ENCODE data around the gene GPR162.

Gene GPR162

DNA sequence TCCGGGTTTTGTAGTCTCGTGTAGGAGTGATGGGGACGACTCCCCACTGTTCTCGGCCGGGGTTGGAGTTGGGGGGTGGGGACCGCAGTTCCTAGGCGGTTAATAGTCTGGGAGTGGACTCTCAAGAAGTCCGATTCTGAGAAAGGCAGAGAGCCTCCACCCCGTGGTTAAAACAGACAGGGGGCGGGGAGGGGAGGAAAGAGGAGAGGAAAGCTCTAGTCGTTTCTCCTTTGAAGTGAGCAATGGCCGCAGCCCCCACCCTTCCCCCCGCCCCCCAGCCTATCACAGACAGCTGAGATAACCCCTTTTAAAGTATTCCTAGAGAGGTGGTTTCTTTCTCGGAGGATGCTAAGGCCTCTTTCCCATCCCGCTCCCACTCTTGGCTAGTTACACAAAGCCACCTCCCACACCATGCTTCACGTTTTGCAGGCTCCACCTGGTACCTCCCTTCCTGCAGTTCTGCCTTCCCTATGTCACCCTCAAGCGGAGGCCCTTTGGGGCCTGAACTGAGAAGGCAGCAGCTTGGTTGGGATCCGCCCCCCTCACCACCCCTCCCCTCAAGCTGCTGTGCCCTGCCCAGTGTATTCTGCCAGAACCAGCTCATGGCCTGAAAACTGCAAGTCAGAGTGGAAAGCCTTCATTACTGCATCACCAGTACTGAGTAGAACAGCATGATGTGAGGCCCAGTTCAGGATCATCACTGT is 31.2 kb downstream of the GPR162 start:
- H3K4me3 ChIP-seq (ENCODE audit: control insufficient read depth, low read depth, low read length): peak overlapping the region; percentile 93
- TF ChIP-seq, protein P1, sequence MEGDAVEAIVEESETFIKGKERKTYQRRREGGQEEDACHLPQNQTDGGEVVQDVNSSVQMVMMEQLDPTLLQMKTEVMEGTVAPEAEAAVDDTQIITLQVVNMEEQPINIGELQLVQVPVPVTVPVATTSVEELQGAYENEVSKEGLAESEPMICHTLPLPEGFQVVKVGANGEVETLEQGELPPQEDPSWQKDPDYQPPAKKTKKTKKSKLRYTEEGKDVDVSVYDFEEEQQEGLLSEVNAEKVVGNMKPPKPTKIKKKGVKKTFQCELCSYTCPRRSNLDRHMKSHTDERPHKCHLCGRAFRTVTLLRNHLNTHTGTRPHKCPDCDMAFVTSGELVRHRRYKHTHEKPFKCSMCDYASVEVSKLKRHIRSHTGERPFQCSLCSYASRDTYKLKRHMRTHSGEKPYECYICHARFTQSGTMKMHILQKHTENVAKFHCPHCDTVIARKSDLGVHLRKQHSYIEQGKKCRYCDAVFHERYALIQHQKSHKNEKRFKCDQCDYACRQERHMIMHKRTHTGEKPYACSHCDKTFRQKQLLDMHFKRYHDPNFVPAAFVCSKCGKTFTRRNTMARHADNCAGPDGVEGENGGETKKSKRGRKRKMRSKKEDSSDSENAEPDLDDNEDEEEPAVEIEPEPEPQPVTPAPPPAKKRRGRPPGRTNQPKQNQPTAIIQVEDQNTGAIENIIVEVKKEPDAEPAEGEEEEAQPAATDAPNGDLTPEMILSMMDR (conservative IDR thresholded peaks at IDR 0.05; ENCODE audit: control insufficient read depth, insufficient read depth, low read depth, low read length): no peak
- DNase-seq (ENCODE audit: low read depth): peak; percentile 79

DNA sequence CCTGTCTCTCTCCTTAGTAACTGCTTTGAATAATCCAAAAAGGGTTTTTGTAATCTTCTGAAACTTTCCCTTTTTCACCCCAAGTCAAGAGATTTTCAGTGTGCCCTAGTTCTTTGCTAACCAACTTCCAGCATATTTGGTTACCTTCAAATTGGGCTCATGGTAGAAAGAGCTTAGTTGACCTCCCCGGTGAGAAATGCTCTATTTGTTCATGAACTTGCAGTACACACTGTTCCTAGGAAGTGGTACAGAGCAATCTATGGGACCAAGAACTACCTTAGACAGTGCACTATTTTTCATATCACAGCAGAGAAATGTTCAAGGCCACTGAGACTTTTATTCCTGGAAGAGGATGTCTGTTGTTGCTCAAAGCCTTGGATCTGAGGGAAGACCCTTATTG is 32.0 kb downstream of the GPR162 start:
- TF ChIP-seq, protein P1 (conservative IDR thresholded peaks at IDR 0.05; ENCODE audit: control insufficient read depth, insufficient read depth, low read depth, low read length): no peak
- no peak for DNase-seq (ENCODE audit: low read depth)
- H3K4me3 ChIP-seq (ENCODE audit: control insufficient read depth, low read depth, low read length): peak overlapping the region; percentile 93

DNA sequence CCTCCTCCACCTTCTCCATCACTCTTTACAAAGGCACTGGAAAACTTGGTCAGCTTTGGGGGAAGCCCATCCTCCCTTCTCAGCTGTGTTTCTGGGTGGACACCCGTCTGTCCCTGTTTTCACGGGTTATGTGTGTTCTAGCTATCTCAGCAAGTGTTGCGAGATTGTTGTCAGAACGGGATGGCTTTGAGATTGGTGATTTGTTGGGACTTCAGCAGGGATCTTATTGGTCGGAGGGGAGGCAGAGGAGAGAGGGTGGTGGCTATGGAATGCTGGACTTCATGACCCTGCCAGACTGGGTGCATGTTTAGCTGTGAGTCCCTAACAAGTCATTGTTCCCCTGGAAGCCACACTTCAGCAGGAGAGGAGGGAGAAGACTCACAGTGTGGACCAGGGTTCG is 32.4 kb downstream of the GPR162 start:
- TF ChIP-seq, protein P1 (conservative IDR thresholded peaks at IDR 0.05; ENCODE audit: control insufficient read depth, insufficient read depth, low read depth, low read length): no peak
- H3K4me3 ChIP-seq (ENCODE audit: control insufficient read depth, low read depth, low read length): no peak overlapping the region

DNA sequence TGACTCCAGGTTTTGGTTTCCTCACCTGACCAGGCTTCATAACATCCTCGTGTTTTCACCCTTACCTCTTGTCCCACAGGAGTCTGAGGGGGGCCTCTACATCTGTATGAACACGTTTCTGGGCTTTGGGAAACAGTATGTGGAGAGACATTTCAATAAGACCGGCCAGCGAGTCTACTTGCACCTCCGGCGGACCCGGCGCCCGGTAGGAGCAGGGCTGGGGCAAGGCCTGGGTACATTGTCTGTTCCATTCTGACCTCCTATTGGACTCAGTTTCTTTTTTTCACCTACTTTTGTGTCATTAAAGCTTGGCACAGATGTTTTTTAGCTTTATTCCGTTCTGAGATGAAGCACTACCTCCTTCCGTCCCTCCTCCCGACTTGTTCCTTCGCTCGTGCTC is 33.7 kb downstream of the GPR162 start:
- TF ChIP-seq, protein P1 (conservative IDR thresholded peaks at IDR 0.05; ENCODE audit: control insufficient read depth, insufficient read depth, low read depth, low read length): no peak
- DNase-seq (ENCODE audit: low read depth): no peak
- H3K4me3 ChIP-seq (ENCODE audit: control insufficient read depth, low read depth, low read length): no peak overlapping the region

More for the DNA sequence above, 32.4 kb downstream of the GPR162 start:
- DNase-seq (ENCODE audit: low read depth): no peak

DNA sequence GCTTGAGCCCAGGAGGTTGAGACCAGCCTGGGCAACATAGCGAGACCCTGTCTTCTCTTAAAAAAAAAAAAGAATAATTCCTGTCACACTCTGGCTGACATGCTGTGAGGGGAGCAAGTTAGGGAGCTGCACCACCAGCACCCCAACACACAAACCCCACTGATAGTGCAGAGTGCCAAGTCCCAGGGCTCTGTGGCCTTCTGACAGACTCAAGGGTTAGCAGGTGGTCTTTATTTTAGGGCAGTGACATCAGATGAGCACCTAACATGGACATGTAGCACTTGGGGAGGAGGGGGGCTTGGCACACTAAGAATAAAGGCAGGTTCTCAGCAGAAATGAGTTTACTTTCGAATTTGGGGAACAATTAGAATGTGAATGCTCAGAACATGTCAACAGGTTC is 37.2 kb downstream of the GPR162 start:
- TF ChIP-seq, protein P1 (conservative IDR thresholded peaks at IDR 0.05; ENCODE audit: control insufficient read depth, insufficient read depth, low read depth, low read length): no peak
- no peak for DNase-seq (ENCODE audit: low read depth)
- no peak overlapping the region for H3K4me3 ChIP-seq (ENCODE audit: control insufficient read depth, low read depth, low read length)

DNA sequence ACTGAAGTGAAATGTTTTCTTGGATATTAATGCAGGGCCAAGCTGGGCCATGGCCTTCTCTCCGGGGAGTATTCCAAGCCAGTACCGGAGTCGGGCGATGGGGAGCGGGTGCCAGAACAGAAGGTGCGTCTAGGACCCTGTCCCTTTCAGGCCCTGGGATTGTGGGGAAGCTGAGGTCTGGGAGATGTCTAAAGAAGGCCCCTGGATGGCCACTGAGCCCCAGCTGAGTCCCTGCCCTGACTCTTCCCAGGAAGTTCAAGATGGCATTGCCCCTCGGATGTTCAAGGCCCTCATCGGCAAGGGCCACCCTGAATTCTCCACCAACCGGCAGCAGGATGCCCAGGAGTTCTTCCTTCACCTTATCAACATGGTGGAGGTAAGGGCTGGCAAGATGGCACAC is 38.5 kb downstream of the GPR162 start:
- H3K4me3 ChIP-seq (ENCODE audit: control insufficient read depth, low read depth, low read length): no peak overlapping the region
- no peak for DNase-seq (ENCODE audit: low read depth)
- TF ChIP-seq, protein P1 (conservative IDR thresholded peaks at IDR 0.05; ENCODE audit: control insufficient read depth, insufficient read depth, low read depth, low read length): no peak

Measured in fibroblast of mammary gland (primary cell).